GM12873 (cell line): ENCODE data around the gene LHX2.

Source experiments
- CTCF ChIP-seq: IDR thresholded peaks from 2 replicates; pipeline ENCODE4 v1.5.1; 2012; ENCODE audit warnings: low read depth, mild to moderate bottlenecking, moderate library complexity, low read length, control low read depth; ENCODE audit not compliant: insufficient read depth; ENCODE audit errors: missing control alignments

Gene LHX2

DNA sequence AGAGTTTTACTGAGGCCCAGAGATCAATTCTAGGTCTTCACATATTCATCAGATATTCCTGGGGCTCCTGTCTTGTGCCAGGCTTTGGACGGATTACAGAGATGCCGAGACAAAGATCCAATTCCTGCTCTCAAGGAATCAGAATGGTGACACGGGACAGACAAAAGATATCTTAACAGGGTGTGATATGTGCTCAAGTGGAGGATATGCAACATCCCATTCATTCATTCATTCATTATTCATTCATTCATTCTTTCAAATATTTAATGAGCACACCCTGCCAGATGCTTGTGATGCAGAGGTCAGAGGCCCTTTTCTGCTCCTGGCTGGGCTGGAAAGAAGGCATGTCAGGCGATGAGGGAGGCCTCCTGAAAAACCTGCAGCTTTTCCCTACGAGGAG is 21.8 kb downstream of the LHX2 start:
- no peak for TF ChIP-seq CTCF

DNA sequence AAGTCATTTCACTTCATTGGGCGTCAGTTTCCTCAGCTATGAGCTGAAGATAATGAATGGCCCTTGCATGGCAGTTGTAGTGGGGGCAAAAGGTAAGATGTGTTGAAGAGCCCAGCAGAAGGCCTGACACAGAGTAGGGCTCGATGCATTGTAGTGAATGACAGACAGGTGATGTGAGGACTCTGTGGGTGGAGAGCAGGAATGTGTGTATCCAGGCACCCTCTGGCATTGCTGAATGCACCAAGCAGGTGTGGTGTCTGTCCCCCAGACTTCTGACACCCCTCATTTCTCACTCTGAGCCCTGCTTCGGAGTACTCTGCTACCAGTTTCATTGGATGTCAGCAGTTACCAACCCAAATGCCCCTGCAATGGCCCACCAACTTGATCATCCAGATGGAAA is 22.4 kb downstream of the LHX2 start:
- TF ChIP-seq CTCF, result no peak

DNA sequence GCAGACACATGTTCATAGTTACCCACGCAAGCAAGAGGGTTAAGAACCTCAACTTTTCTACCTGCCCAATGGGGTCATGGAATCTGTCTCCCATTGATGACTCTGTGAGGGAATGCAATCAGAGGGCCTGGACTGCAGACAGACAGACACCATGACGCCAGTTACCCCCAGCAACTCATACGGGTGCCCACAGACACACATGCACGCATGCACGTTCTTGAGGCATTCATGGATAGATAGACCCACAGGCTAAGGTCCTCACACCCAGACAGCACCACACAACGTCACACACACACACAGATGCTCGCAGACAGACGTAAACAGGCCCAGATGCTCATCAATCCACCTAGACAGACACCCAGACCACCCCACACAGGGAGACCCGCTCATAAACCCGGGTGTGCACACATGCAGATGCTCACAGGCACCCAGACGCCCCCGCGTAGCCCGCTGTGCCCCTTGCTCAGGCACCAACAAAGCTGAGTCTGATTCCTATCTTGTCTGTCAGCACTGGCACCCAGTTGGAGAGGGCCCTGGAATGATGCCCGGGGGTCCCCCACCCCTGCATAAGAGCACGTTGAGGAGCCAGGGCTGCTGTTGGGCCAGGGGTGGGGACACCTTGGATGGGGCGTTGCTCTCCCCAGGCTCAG is 23.6 kb downstream of the LHX2 start:
- no peak for TF ChIP-seq CTCF

DNA sequence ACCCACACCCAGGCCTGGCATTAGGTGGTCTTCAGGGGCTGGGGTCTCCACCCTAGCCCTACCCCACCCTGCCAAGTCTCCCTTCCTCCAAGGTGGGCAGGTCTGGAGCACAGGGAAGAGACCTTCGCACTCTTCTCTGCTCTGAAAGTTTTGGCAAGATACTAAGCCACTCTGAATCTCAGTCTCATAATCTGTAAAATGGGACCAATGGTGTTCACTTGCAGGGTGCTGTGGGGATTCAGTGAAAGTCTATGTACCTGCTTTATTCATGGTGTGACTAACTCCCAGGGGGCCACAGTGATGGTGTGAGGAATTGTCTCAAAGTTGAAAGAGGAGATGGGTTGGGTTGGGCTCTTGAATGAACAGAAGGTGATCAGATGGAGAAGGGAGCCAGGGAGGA is 25.0 kb downstream of the LHX2 start:
- no peak for TF ChIP-seq CTCF

DNA sequence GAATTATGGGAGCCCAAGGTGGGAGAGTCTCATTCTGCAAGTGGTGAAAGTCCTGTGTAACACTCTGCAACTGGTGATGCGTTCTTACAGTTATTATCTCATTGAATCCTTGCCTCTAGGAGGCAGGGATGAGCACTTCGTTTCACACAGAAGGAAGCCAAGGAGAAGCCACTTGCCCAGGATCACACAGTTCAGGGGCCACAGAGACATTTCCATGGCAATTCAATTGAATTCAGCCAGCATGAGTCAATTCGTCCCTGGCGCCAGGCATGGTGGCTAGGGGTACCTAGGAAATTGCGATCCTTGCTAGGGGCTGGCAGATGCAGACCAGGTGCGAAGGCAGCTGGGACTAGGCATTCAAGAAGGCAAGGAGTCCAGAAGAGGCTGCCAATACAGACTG is 26.2 kb downstream of the LHX2 start:
- TF ChIP-seq CTCF, result no peak

DNA sequence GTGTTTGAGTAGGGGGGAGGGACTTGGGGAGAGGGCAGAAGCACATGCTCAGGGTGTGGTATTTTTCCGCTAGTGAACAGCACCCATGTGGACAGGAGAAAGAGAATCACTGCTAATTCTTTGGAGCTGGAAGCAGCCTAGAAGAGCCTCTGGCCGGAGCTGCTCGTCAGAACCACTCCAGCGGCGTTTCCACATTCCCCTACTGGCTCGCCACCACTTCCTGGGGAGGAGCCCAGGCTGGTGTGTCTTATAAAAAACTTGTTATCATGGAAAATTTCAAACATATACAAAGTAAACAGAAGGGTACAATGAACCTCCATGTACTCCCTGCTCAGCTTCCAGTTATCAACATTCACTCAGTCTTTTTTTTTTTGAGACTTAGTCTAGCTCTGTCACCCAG is 26.7 kb downstream of the LHX2 start:
- no peak for TF ChIP-seq CTCF

GRCh38 chr9:124038790-124039633 is 27.4 kb downstream of the LHX2 start:
- peak; percentile 14 for TF ChIP-seq CTCF
